Osteoblast (primary cell): Measurements from ENCODE around the gene RNF144A. TPM values are rescaled to one million over a fixed set of nuclear protein-coding genes. Genes with fewer than 3 reads are reported as not detected.

Experiments used
- DNase-seq: peaks from one replicate; pipeline ENCODE4 v3.0.0; 2011; ENCODE audit warnings: low spot score, mixed read lengths; ENCODE audit not compliant: insufficient read length; ENCODE audit errors: missing footprints
- H2AFZ ChIP-seq: 2 replicates; pipeline ENCODE4 v1.6.0; 2011; ENCODE audit warnings: mild to moderate bottlenecking, low read length
- H3K27ac ChIP-seq: 2 replicates; pipeline ENCODE4 v1.5.1; 2011; ENCODE audit warnings: mild to moderate bottlenecking, low read depth, low read length, moderate library complexity
- H3K27me3 ChIP-seq: 2 replicates; pipeline ENCODE4 v1.6.0; 2012; ENCODE audit warnings: mild to moderate bottlenecking, control low read depth, inconsistent platforms, low read length, moderate library complexity; ENCODE audit not compliant: insufficient read depth
- H3K36me3 ChIP-seq: 2 replicates; pipeline ENCODE4 v1.5.1; 2011; ENCODE audit warnings: mild to moderate bottlenecking, low read length, control low read depth, moderate library complexity; ENCODE audit not compliant: insufficient read depth
- H3K4me1 ChIP-seq: 2 replicates; pipeline ENCODE4 v1.5.1; 2011; ENCODE audit warnings: mild to moderate bottlenecking, low read length, control low read depth, moderate library complexity; ENCODE audit not compliant: insufficient read depth
- H3K4me2 ChIP-seq: 2 replicates; pipeline ENCODE4 v1.6.0; 2011; ENCODE audit warnings: mild to moderate bottlenecking, low read length; ENCODE audit not compliant: insufficient read depth
- H3K4me3 ChIP-seq: fragments of 200-600 bp; sonication (generic); 3 replicates; pipeline ENCODE4 v1.5.1; 2012; ENCODE audit warnings: mild to moderate bottlenecking, low read length, inconsistent platforms; ENCODE audit not compliant: insufficient read depth
- H3K79me2 ChIP-seq: 2 replicates; pipeline ENCODE4 v1.6.0; 2012; ENCODE audit warnings: mild to moderate bottlenecking, low read length, control low read depth, inconsistent platforms; ENCODE audit not compliant: insufficient read depth
- H3K9me3 ChIP-seq: 2 replicates; pipeline ENCODE4 v1.5.1; 2011; ENCODE audit warnings: low read depth, low read length, control low read depth
- H4K20me1 ChIP-seq: 2 replicates; pipeline ENCODE4 v1.6.0; 2012; ENCODE audit warnings: mild to moderate bottlenecking, low read length, control low read depth; ENCODE audit not compliant: insufficient read depth
- total RNA-seq: library from RNA; depleted of rRNA; stranded (reverse); fragments of >200 nt; gene quantifications from 2 replicates; pipeline ENCODE4 v1.2.3, GENCODE V29; 2012
- TF ChIP-seq, protein P1 (sequence below): IDR thresholded peaks from 2 replicates; pipeline ENCODE4 v1.5.1; 2011; ENCODE audit warnings: mild to moderate bottlenecking, low read depth, low read length, moderate library complexity; ENCODE audit errors: extremely low read depth

RNF144A gene
- total RNA-seq, 1 donor, result 15.9 TPM

- DNase-seq, result no peak
- Histone ChIP-seq H3K36me3 (no peaks in the 10 kb centered on the region), H3K9me3 (no peaks in the 10 kb centered on the region), H3K4me1 (no peaks in the 10 kb centered on the region), H3K4me3 (no peak overlapping the region), H3K27me3 (no peaks in the 10 kb centered on the region), H3K27ac (no peak overlapping the region), H2AFZ (no peak overlapping the region), H3K79me2 (no peaks in the 10 kb centered on the region), H3K4me2 (no peak overlapping the region), H4K20me1 (no peaks in the 10 kb centered on the region)
- TF ChIP-seq, protein P1, sequence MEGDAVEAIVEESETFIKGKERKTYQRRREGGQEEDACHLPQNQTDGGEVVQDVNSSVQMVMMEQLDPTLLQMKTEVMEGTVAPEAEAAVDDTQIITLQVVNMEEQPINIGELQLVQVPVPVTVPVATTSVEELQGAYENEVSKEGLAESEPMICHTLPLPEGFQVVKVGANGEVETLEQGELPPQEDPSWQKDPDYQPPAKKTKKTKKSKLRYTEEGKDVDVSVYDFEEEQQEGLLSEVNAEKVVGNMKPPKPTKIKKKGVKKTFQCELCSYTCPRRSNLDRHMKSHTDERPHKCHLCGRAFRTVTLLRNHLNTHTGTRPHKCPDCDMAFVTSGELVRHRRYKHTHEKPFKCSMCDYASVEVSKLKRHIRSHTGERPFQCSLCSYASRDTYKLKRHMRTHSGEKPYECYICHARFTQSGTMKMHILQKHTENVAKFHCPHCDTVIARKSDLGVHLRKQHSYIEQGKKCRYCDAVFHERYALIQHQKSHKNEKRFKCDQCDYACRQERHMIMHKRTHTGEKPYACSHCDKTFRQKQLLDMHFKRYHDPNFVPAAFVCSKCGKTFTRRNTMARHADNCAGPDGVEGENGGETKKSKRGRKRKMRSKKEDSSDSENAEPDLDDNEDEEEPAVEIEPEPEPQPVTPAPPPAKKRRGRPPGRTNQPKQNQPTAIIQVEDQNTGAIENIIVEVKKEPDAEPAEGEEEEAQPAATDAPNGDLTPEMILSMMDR, result no peak
These were observed 136.5 kb downstream of the RNF144A start for GRCh38 chr2:7053650-7054265.

DNA sequence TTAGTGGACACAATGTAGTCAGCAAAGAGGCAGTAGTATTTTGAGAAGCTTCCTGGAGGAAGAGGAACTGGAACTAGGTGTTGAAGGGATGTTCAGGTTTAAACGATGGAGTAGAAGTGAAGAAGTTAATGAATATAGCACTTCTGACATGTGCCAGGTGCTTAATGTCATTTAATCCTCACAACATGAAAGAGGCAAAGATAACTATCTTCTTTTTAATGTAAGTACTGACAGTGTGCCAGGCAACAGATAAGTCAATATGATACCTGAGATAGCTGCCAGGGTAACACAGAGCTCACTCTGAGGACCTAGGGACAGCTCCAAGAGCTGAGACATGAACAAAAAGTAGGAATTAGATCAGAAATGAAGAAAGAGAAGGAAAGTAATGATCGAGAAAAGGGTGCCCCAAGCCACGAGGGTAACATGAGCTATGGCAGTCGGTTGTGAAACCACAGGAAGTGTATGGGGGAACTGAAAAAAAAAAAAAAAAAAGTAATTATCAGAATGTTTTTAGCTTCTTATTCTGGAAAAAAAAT lies 140.7 kb downstream of the RNF144A start:
- H3K4me1 ChIP-seq, result no peaks in the 10 kb centered on the region
- H2AFZ ChIP-seq, result no peak overlapping the region
- H3K9me3 ChIP-seq, result no peaks in the 10 kb centered on the region
- TF ChIP-seq, protein P1, result no peak
- H3K36me3 ChIP-seq, result no peaks in the 10 kb centered on the region
- no peak overlapping the region for H3K27ac ChIP-seq
- H3K79me2 ChIP-seq, result no peaks in the 10 kb centered on the region
- H3K4me3 ChIP-seq, result no peak overlapping the region
- DNase-seq, result no peak
- no peaks in the 10 kb centered on the region for H3K27me3 ChIP-seq
- no peaks in the 10 kb centered on the region for H4K20me1 ChIP-seq
- no peak overlapping the region for H3K4me2 ChIP-seq

GRCh38 chr2:7060156-7060555 lies 142.9 kb downstream of the RNF144A start:
- Histone ChIP-seq H2AFZ (no peak overlapping the region), H3K4me2 (no peak overlapping the region), H3K79me2 (no peaks in the 10 kb centered on the region), H3K4me1 (no peaks in the 10 kb centered on the region), H3K9me3 (no peaks in the 10 kb centered on the region), H3K4me3 (no peak overlapping the region), H4K20me1 (no peaks in the 10 kb centered on the region), H3K27ac (no peak overlapping the region), H3K36me3 (no peaks in the 10 kb centered on the region), H3K27me3 (no peaks in the 10 kb centered on the region)
- DNase-seq, result no peak
- TF ChIP-seq, protein P1, result no peak

GRCh38 chr2:7060631-7061449 lies 143.6 kb downstream of the RNF144A start:
- TF ChIP-seq, protein P1, result no peak
- no peak overlapping the region for H3K4me3 ChIP-seq
- H3K27me3 ChIP-seq, result no peaks in the 10 kb centered on the region
- H3K36me3 ChIP-seq, result no peaks in the 10 kb centered on the region
- H3K27ac ChIP-seq, result no peak overlapping the region
- no peak overlapping the region for H3K4me2 ChIP-seq
- no peak overlapping the region for H2AFZ ChIP-seq
- DNase-seq, result no peak
- no peaks in the 10 kb centered on the region for H3K9me3 ChIP-seq
- H3K4me1 ChIP-seq, result no peaks in the 10 kb centered on the region
- H3K79me2 ChIP-seq, result no peaks in the 10 kb centered on the region
- no peaks in the 10 kb centered on the region for H4K20me1 ChIP-seq
